ENCODE results near the gene RNF26. TPM values are rescaled to one million over a fixed set of nuclear protein-coding genes. Genes with fewer than 3 reads are reported as not detected.

RNF26 gene
- total and polyA plus RNA-seq, 2 of the 4 experiments (the other 2 are of a cell fraction), result 3.4 to 36.7 TPM

- TF ChIP-seq RCOR1 (IDR thresholded peaks at IDR 0.05; ENCODE audit: insufficient replicate concordance, low read length), result no peak
Observed at GRCh38 chr11:119359365-119360214, 25.3 kb downstream of the RNF26 start (continued).

GRCh38 chr11:119361056-119361787 lies 26.9 kb downstream of the RNF26 start:
- Histone ChIP-seq H3K23ac (ENCODE audit: low read depth, low read length) (no peak overlapping the region), H2BK120ac (ENCODE audit: low read depth, low read length) (peak overlapping the region; percentile 31; the same call in 1 of the 2 replicates), H3K4ac (ENCODE audit: low read depth, low read length) (peak overlapping the region; percentile 36; the same call in 1 of the 2 replicates), H3K4me2 (ENCODE audit: low read depth, low read length) (peak overlapping the region; percentile 60; the same call in 1 of the 2 replicates), H3K4me3 (ENCODE audit: insufficient read depth, low read depth, low read length) (no peak overlapping the region), H3K14ac (replicated peaks; ENCODE audit: low read depth, low read length) (no peak overlapping the region), H3K56ac (ENCODE audit: extremely low read depth, insufficient read depth, low read length) (no peak overlapping the region), H3K9ac (ENCODE audit: low read depth, low read length) (no peak overlapping the region), H4K5ac (ENCODE audit: low read depth, low read length) (no peak overlapping the region), H4K20me1 (ENCODE audit: insufficient read depth, low read length) (peaks cover 12% of the 10 kb centered on the region), H4K8ac (ENCODE audit: low read depth in 2 of 2, low read length in 2 of 2) (no peak overlapping the region), H2AK9ac (replicated peaks; ENCODE audit: low read depth, low read length, poor library complexity) (peak overlapping the region; percentile 5), H3K27ac (ENCODE audit: insufficient read depth, low read length) (no peak overlapping the region), H3K79me1 (ENCODE audit: low read depth in 1 of 2, low read length in 2 of 2) (peaks cover 0 to 9% of the 10 kb centered on the region in 2 experiments; a peak in 1 of 4 replicates), H2BK20ac (ENCODE audit: low read depth, low read length) (peak overlapping the region; percentile 44; the same call in 1 of the 2 replicates), H3K9me1 (ENCODE audit: insufficient read depth, low read length) (peaks cover 31% of the 10 kb centered on the region), H3K27me3 (ENCODE audit: control insufficient read depth, insufficient read depth, low read length) (no peaks in the 10 kb centered on the region), H3K18ac (ENCODE audit: low read depth, low read length) (no peak overlapping the region), H2AK5ac (ENCODE audit: low read depth, low read length) (no peak overlapping the region), H3K36me3 (ENCODE audit: control insufficient read depth, insufficient read depth, low read length) (no peaks in the 10 kb centered on the region), H2BK15ac (ENCODE audit: low read depth, low read length) (no peak overlapping the region), H2AFZ (replicated peaks; ENCODE audit: low read length, poor library complexity) (peak overlapping the region; percentile 15), H3K9me3 (ENCODE audit: control insufficient read depth, insufficient read depth, low read length) (no peaks in the 10 kb centered on the region), H3K4me1 (ENCODE audit: control insufficient read depth, insufficient read depth, low read length) (peaks cover 24% of the 10 kb centered on the region), H4K91ac (ENCODE audit: insufficient read depth, low read depth, low read length) (no peak overlapping the region), H2BK5ac (ENCODE audit: low read depth, low read length, poor library complexity, severe bottlenecking) (peak overlapping the region; percentile 5)
- peak; percentile 87 for DNase-seq
- ChIA-PET CTCF (interaction anchor here (0.8 to 1.4 kb wide), 3 partner anchors 13 to 113 kb away, joined by 3 to 11 read pairs (median 3); no protein-coding TSS in a partner anchor), POLR2A (ENCODE audit: unreplicated experiment) (interaction anchor here (1.0 kb wide), 1 partner anchor 23 kb away, joined by 6 read pairs; no protein-coding TSS in a partner anchor)
- intact Hi-C loops (cut with micrococcal nuclease) (loop anchor here (1.0 to 10.0 kb wide), 2 partner anchors 23 to 364 kb away; partner anchors contain the start of gene NECTIN1), dilution Hi-C loops (cut with HindIII; ENCODE audit: low sequenced_read_pairs, unreplicated experiment) (no loop called here), in situ Hi-C loops (cut with MboI; ENCODE audit: low sequenced_read_pairs) (loop anchor here (25.0 kb wide), 1 partner anchor 751 kb away; no protein-coding TSS in a partner anchor)
- no TSS peak for BruUV-seq (replicated peaks)
- ATAC-seq (ENCODE audit: low read depth), result peak; percentile 79
- WGBS, 2 experiments (ENCODE audit: extremely low coverage in 2 of 2, insufficient read length in 1 of 2), result 0% methylated on average over 1 of the region's 8 CpGs; no CpG with 5 or more reads in 1 of the 2 experiments
- TF ChIP-seq FOS (IDR thresholded peaks at IDR 0.05; ENCODE audit: low read depth, low read length) (peak; percentile 37), CEBPB (IDR thresholded peaks at IDR 0.05; ENCODE audit: low read depth, low read length) (peak; percentile 82), RAD21 (IDR thresholded peaks at IDR 0.05; ENCODE audit: low read length) (no peak), CHD1 (IDR thresholded peaks at IDR 0.05; ENCODE audit: low read depth, low read length) (no peak), SMC3 (IDR thresholded peaks at IDR 0.05; ENCODE audit: low read depth, low read length) (no peak; the same call in 1 of the 2 replicates), CTCF (conservative IDR thresholded peaks at IDR 0.05; ENCODE audit: low read depth, low read length) (no peak), MXI1 (IDR thresholded peaks at IDR 0.05; ENCODE audit: borderline replicate concordance, low read depth, low read length) (no peak), RFX5 (IDR thresholded peaks at IDR 0.05; ENCODE audit: low read depth, low read length) (no peak)
- TF ChIP-seq, protein P1, sequence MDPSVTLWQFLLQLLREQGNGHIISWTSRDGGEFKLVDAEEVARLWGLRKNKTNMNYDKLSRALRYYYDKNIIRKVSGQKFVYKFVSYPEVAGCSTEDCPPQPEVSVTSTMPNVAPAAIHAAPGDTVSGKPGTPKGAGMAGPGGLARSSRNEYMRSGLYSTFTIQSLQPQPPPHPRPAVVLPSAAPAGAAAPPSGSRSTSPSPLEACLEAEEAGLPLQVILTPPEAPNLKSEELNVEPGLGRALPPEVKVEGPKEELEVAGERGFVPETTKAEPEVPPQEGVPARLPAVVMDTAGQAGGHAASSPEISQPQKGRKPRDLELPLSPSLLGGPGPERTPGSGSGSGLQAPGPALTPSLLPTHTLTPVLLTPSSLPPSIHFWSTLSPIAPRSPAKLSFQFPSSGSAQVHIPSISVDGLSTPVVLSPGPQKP (IDR thresholded peaks at IDR 0.05; ENCODE audit: borderline replicate concordance, low read depth, low read length), result no peak

Data from IMR-90 (cell line).